OCI-LY7 (cell line): ENCODE data around the gene NRG2.

Experiments used
- EZH2phosphoT487 ChIP-seq: fragments of 200-600 bp; sonication (generic); IDR thresholded peaks from 2 replicates; pipeline ENCODE4 v1.6.1; 2018; ENCODE audit warnings: low read depth, borderline replicate concordance, mild to moderate bottlenecking, mixed run types, antibody characterized with exemption, low read length, moderate library complexity, mixed read lengths
- TF ChIP-seq, protein P1 (sequence below): fragments of 200-600 bp; sonication (generic); conservative IDR thresholded peaks from 2 replicates; pipeline ENCODE4 v1.5.1; 2014; ENCODE audit warnings: mild to moderate bottlenecking, antibody characterized with exemption, low read length, moderate library complexity, mixed read lengths

DNA sequence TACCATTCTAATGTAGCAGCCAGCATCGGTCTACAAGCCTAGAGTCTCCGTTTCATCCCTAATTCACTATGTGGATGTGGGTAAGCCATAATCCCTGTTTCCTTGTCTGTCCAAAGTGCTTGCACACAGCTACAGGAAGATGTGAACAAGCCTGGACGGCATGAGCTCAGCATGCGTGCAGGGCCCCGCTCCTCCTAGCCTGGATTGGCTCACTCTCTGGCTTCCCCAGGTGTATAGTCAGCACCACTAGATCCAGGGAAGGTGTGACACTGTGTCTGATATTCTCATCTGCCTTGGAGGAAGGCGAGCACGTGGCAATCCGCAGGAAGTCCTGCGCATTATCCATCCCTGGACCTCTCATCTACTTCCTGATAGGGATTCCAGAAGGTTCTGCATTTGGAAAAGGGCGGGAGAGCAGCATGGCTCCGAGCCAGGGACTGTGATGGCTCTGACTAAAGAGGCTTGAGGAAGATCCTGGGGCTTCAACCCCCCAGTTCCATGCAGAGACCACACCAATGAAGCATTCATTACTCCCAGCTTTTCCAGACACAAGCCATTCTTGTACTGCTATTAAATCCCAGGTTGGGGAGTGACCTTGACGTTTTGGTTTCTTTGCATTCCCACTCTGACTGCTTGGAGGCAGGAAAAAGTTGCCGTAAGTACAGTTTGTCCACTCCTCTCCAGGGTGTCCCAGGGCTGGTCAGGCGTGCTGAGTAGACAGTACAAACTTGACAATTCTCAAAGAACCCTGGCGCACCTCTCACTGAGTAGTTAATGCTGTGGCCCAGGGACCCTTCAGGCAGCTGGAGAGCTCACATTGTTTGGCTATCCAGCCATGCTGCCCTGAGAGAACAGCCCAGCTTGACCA is 181.8 kb downstream of the NRG2 start:
- TF ChIP-seq, protein P1, sequence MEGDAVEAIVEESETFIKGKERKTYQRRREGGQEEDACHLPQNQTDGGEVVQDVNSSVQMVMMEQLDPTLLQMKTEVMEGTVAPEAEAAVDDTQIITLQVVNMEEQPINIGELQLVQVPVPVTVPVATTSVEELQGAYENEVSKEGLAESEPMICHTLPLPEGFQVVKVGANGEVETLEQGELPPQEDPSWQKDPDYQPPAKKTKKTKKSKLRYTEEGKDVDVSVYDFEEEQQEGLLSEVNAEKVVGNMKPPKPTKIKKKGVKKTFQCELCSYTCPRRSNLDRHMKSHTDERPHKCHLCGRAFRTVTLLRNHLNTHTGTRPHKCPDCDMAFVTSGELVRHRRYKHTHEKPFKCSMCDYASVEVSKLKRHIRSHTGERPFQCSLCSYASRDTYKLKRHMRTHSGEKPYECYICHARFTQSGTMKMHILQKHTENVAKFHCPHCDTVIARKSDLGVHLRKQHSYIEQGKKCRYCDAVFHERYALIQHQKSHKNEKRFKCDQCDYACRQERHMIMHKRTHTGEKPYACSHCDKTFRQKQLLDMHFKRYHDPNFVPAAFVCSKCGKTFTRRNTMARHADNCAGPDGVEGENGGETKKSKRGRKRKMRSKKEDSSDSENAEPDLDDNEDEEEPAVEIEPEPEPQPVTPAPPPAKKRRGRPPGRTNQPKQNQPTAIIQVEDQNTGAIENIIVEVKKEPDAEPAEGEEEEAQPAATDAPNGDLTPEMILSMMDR = no peak
- no peak for TF ChIP-seq EZH2phosphoT487
